Neural crest cell (in vitro differentiated cells): ENCODE results near the gene APBA1. TPM values are rescaled to one million over a fixed set of nuclear protein-coding genes. Genes with fewer than 3 reads are reported as not detected.

Source experiments
- DNase-seq: peaks from one replicate; pipeline ENCODE4 v3.0.0; 2021; ENCODE audit warnings: low read depth, mixed read lengths, low spot score
- H3K27ac Mint-ChIP-seq: one replicate; pipeline ENCODE4 v1.8.0; 2021; ENCODE audit warnings: mild to moderate bottlenecking, mixed read lengths; ENCODE audit not compliant: unreplicated experiment
- H3K27me3 Mint-ChIP-seq: 2 replicates; pipeline ENCODE4 v1.8.0; 2021; ENCODE audit warnings: low read depth, mild to moderate bottlenecking, mixed read lengths
- H3K36me3 Mint-ChIP-seq: 2 replicates; pipeline ENCODE4 v1.8.0; 2021; ENCODE audit warnings: low read depth, mild to moderate bottlenecking, mixed read lengths
- H3K4me1 Mint-ChIP-seq: 2 replicates; pipeline ENCODE4 v1.8.0; 2021; ENCODE audit warnings: mixed read lengths
- H3K4me3 Mint-ChIP-seq: one replicate; pipeline ENCODE4 v1.8.0; 2021; ENCODE audit warnings: mild to moderate bottlenecking, mixed read lengths
- H3K9me3 Mint-ChIP-seq: 2 replicates; pipeline ENCODE4 v1.8.0; 2021; ENCODE audit warnings: mixed read lengths
- total RNA-seq: library from RNA; stranded (reverse); gene quantifications from 2 replicates; pipeline ENCODE4 v1.2.1, GENCODE V29; 2021
- TF ChIP-seq, protein P1 (sequence below): fragments of 200-600 bp; sonication (generic); conservative IDR thresholded peaks from 2 replicates; pipeline ENCODE4 v1.5.0; 2021; ENCODE audit warnings: antibody characterized with exemption, mild to moderate bottlenecking

Gene APBA1
- total RNA-seq, 1 donor from 2014 or later = 3.7 TPM

DNA sequence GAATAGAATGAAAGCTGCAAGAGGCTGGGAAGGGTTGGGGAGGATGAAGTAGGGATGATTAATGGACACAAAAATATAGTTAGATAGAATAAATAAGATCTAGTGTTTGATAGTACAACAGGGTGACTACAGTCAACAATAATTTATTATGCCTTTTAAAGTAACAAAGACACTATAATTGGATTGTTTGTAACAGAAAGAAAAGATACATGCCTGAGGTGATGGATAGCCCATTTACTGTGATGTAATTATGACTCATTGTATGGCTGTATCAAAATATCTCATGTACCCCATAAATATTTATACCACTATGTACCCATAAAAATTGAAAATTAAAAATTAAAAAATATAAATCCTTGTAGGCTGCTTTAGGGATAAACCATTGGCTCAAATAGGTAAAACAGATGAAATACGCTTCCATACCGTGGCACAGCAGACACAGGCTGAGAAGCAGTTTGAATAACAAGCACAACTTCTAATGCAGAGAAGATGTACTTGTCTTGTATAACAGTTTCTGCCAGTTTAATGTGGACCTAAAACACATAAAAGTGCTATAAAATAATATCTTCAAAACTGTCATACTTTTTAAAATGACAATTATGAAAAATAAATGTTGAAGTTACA lies 34.9 kb downstream of the APBA1 start:
- Mint-ChIP-seq H3K27me3 (no peaks in the 10 kb centered on the region), H3K36me3 (no peaks in the 10 kb centered on the region), H3K4me1 (no peaks in the 10 kb centered on the region), H3K27ac (no peak overlapping the region), H3K4me3 (no peak overlapping the region), H3K9me3 (no peaks in the 10 kb centered on the region)
- no peak for DNase-seq
- TF ChIP-seq, protein P1, sequence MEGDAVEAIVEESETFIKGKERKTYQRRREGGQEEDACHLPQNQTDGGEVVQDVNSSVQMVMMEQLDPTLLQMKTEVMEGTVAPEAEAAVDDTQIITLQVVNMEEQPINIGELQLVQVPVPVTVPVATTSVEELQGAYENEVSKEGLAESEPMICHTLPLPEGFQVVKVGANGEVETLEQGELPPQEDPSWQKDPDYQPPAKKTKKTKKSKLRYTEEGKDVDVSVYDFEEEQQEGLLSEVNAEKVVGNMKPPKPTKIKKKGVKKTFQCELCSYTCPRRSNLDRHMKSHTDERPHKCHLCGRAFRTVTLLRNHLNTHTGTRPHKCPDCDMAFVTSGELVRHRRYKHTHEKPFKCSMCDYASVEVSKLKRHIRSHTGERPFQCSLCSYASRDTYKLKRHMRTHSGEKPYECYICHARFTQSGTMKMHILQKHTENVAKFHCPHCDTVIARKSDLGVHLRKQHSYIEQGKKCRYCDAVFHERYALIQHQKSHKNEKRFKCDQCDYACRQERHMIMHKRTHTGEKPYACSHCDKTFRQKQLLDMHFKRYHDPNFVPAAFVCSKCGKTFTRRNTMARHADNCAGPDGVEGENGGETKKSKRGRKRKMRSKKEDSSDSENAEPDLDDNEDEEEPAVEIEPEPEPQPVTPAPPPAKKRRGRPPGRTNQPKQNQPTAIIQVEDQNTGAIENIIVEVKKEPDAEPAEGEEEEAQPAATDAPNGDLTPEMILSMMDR = no peak

DNA sequence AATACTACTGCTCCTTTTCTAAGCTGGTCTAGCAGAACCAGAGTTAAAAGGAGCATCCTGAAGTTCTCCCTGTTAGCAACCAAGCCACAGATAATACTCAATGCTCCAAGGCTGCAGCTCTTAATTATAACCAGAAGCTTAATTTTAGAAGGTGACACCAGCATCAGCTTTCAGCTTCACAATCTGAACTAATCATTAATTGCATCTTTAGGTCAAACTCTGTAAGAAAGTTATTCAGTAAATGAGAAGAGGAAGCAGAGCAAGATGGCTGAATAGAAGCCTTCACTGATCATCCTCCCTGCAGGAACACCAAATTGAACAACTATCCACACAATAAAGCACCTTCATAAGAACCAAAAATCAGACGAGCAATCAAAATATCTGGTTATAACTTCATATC lies 38.5 kb downstream of the APBA1 start:
- no peaks in the 10 kb centered on the region for H3K27me3 Mint-ChIP-seq
- no peaks in the 10 kb centered on the region for H3K4me1 Mint-ChIP-seq
- no peaks in the 10 kb centered on the region for H3K36me3 Mint-ChIP-seq
- no peaks in the 10 kb centered on the region for H3K9me3 Mint-ChIP-seq
- H3K27ac Mint-ChIP-seq = no peak overlapping the region
- DNase-seq = no peak
- no peak overlapping the region for H3K4me3 Mint-ChIP-seq
- TF ChIP-seq, protein P1 = no peak

DNA sequence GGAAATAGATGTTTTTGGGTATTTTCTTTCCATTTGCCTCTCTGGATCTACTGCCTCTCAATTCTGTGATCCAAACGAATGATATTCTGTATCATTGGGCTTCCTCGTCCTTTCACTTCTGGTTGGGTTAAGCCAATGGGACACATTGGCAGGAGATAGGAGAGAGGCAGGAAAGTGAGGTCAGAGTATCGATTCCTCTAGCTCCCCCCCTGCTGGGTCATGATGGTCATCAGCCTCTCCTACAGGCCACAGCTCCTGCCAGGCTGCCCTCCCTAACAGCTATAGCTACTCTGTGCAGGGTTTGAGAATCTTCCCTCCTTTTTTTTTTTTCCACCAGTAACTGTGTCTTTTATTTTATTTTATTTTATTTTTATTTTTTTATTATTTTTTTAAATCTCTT lies 39.4 kb downstream of the APBA1 start:
- Mint-ChIP-seq H3K27me3 (no peaks in the 10 kb centered on the region), H3K27ac (no peak overlapping the region), H3K4me3 (no peak overlapping the region), H3K4me1 (no peaks in the 10 kb centered on the region), H3K36me3 (no peaks in the 10 kb centered on the region), H3K9me3 (no peaks in the 10 kb centered on the region)
- no peak for DNase-seq
- TF ChIP-seq, protein P1 = no peak

DNA sequence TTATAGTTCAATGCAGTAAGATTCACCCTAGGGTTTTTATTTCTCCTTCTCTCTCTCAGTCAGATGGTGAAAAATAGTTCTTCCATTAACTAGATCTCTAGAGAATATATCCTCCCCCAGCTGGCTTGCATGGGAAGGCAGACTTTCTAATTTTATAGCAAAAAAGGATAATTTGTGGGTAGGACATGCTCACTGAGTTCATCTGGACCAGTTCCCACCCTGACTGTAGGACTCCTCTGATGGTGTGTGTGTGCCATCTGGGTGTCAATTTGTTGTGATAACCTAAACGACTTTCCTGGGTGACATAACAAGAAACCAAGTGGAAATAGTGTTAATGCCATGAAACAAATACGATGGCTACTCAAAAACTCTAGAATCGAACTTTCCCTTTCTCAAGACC lies 44.9 kb downstream of the APBA1 start:
- no peaks in the 10 kb centered on the region for H3K9me3 Mint-ChIP-seq
- H3K4me3 Mint-ChIP-seq = no peak overlapping the region
- H3K27me3 Mint-ChIP-seq = no peaks in the 10 kb centered on the region
- H3K4me1 Mint-ChIP-seq = peaks cover 7% of the 10 kb centered on the region
- no peak overlapping the region for H3K27ac Mint-ChIP-seq
- no peak for DNase-seq
- H3K36me3 Mint-ChIP-seq = no peaks in the 10 kb centered on the region
- TF ChIP-seq, protein P1 = no peak

DNA sequence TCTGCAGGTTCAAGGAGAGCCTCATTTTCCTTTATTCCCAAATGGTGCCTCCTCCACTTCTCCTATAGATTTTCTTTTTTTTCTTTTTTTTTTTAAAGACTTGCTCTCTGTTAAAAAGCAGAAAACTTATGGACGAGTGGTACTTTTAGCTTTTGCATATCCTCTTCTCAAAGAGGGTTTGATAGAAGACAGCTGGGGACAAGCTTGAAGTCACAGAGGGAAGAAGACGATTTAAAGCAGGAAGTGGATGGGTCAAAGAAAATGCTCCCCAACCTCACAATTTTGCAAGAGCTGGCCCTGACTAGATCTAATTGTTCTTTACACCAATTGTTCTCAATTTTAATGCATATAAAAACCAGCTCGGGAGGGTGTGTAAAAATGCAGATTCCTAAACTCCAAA lies 48.9 kb downstream of the APBA1 start:
- no peaks in the 10 kb centered on the region for H3K36me3 Mint-ChIP-seq
- H3K27ac Mint-ChIP-seq = no peak overlapping the region
- TF ChIP-seq, protein P1 = no peak
- H3K4me1 Mint-ChIP-seq = peaks cover 7% of the 10 kb centered on the region
- no peak for DNase-seq
- no peaks in the 10 kb centered on the region for H3K9me3 Mint-ChIP-seq
- no peaks in the 10 kb centered on the region for H3K27me3 Mint-ChIP-seq
- no peak overlapping the region for H3K4me3 Mint-ChIP-seq
